Measurements from ENCODE around the gene OPRL1.

GRCh38 chr20:64077541-64077875, 2.4 kb upstream of the OPRL1 start:
- TF ChIP-seq CTCF (IDR thresholded peaks at IDR 0.05), result no peak
- TF ChIP-seq POLR2A (IDR thresholded peaks at IDR 0.05), result no peak
